HG03135 (cell line): ENCODE measurements around the gene CIDEB.

Experiments
- ATAC-seq: cut with Tn5 transposase; IDR thresholded peaks from one replicate; pipeline ENCODE4 v1.9.1; 2021; ENCODE audit warnings: mild to moderate bottlenecking, moderate library complexity; ENCODE audit not compliant: unreplicated experiment

CIDEB gene

DNA sequence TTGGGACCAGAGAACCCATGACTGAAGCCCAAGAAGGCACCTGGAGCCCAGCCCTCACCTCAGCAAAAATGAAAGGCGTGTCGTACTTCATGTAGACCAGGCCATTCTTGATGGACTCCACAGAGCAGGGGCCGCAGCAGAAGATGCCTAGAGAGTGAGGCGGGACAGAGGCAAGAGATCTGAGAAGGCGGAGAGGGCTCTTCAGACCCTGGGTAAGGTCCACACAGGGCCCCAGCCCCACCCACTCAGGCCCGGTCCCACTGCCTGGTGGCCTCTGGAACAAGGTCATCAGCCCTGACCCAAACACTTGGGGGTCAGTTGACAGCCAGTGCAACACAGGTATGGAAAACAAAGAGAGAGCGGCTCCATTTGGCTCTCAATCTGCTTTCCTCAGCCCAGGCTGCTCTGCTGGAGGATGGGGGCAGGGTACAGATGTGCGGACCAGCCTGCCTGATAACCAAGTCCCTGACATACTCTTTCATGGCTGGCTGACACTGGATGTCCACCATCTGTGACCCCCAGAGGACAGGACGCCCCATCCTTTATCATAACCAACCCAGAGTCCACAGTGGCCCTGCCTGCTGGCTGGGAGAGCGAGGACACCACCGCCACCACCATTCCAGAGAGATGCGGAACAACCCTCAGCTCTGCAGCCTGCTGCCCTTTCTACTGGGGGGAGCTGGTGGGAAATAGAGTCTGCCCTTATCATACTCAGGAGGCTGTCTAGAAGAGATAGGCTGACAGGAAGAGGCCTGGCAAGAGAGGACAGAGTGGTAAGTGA lies 51.7 kb downstream of the CIDEB start:
- ATAC-seq, result no peak

DNA sequence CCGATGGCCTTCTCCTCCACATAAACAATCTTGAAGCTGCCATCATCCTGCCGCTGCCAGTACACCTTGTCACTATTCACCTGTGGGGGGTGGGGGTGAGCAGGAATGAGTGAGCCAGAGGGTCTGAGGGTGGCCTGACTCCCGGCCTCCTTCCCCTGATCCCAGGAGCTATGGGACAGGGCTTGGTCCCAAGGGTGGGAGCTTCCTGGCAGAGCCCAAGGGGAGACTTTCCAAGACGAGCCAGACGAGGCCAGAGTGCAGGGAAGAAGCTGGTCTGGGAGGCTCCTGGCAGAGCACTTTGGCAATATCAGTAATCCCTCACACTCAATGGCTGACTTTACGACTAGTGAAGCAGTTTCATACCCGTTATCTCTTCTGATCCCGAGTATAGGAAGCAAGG lies 52.3 kb downstream of the CIDEB start:
- ATAC-seq, result no peak
